ENCODE results near the gene SRCAP. TPM values are rescaled to one million over a fixed set of nuclear protein-coding genes. Genes with fewer than 3 reads are reported as not detected.

The SRCAP gene
- total RNA-seq, 2 donors from 2014 or later, result 42.8 to 79.0 TPM

- H3K4me1 ChIP-seq (replicated peaks), result no peaks in the 10 kb centered on the region
- H3K9me3 ChIP-seq, result no peaks in the 10 kb centered on the region
- peaks cover 22 to 36% of the 10 kb centered on the region in 2 donors for H3K36me3 ChIP-seq
- no peak for TF ChIP-seq POLR2AphosphoS5 (IDR thresholded peaks at IDR 0.05)
- no peak for TF ChIP-seq CTCF (IDR thresholded peaks at IDR 0.05)
- no peak for TF ChIP-seq POLR2A (IDR thresholded peaks at IDR 0.05)
- no peak overlapping the region for H3K4me3 ChIP-seq
- DNase-seq (ENCODE audit: low spot score), result no peak
- intact Hi-C loops (cut with DNase I), result no loop called here
- 90% methylated on average over 12 of the region's 14 CpGs for WGBS
- H3K27me3 ChIP-seq (replicated peaks; ENCODE audit: insufficient read depth), result no peaks in the 10 kb centered on the region
- no peak overlapping the region for H3K27ac ChIP-seq
Measured at GRCh38 chr16:30771726-30772125, 72.8 kb downstream of the SRCAP start.

- intact Hi-C loops (cut with DNase I), result no loop called here
- Histone ChIP-seq H3K9me3 (no peaks in the 10 kb centered on the region), H3K27me3 (replicated peaks; ENCODE audit: insufficient read depth) (no peaks in the 10 kb centered on the region), H3K4me1 (replicated peaks) (no peaks in the 10 kb centered on the region), H3K36me3 (peaks cover 9 to 19% of the 10 kb centered on the region in 2 donors), H3K27ac (no peak overlapping the region), H3K4me3 (no peak overlapping the region)
- TF ChIP-seq POLR2AphosphoS5 (IDR thresholded peaks at IDR 0.05) (no peak), POLR2A (IDR thresholded peaks at IDR 0.05) (no peak), CTCF (IDR thresholded peaks at IDR 0.05) (no peak)
- no peak for DNase-seq (ENCODE audit: low spot score)
- 82% methylated on average over 14 of the region's 14 CpGs for WGBS
Measured at GRCh38 chr16:30773826-30774225, 74.9 kb downstream of the SRCAP start.

- TF ChIP-seq POLR2AphosphoS5 (IDR thresholded peaks at IDR 0.05) (no peak), CTCF (IDR thresholded peaks at IDR 0.05) (no peak), POLR2A (IDR thresholded peaks at IDR 0.05) (no peak)
- H3K27ac ChIP-seq, result peak overlapping the region; percentile 70 to 76
- peak overlapping the region; percentile 49 to 64 for H3K4me3 ChIP-seq
- H3K9me3 ChIP-seq, result no peaks in the 10 kb centered on the region
- H3K36me3 ChIP-seq, result peaks cover 4 to 12% of the 10 kb centered on the region in 2 donors
- H3K27me3 ChIP-seq (replicated peaks; ENCODE audit: insufficient read depth), result no peaks in the 10 kb centered on the region
- WGBS, result 43% methylated on average over 8 of the region's 8 CpGs
- H3K4me1 ChIP-seq (replicated peaks), result no peaks in the 10 kb centered on the region
- intact Hi-C loops (cut with DNase I), result loop anchor here (5.0 kb wide), 1 partner anchor 42 kb away; no protein-coding TSS in a partner anchor
- DNase-seq (ENCODE audit: low spot score), result no peak
Measured at GRCh38 chr16:30774367-30775130, 75.6 kb downstream of the SRCAP start.

GRCh38 chr16:30775131-30775391, 76.1 kb downstream of the SRCAP start:
- TF ChIP-seq POLR2A (IDR thresholded peaks at IDR 0.05) (no peak), CTCF (IDR thresholded peaks at IDR 0.05) (no peak), POLR2AphosphoS5 (IDR thresholded peaks at IDR 0.05) (no peak)
- no peak for DNase-seq (ENCODE audit: low spot score)
- H3K4me3 ChIP-seq, result peak overlapping the region; percentile 49 to 64
- H3K36me3 ChIP-seq, result peaks cover 3 to 11% of the 10 kb centered on the region in 2 donors
- no peaks in the 10 kb centered on the region for H3K4me1 ChIP-seq (replicated peaks)
- intact Hi-C loops (cut with DNase I), result loop anchor here (5.0 kb wide), 1 partner anchor 43 kb away; no protein-coding TSS in a partner anchor
- peak overlapping the region; percentile 70 to 76 for H3K27ac ChIP-seq
- no peaks in the 10 kb centered on the region for H3K27me3 ChIP-seq (replicated peaks; ENCODE audit: insufficient read depth)
- 7% methylated on average over 15 of the region's 15 CpGs for WGBS
- H3K9me3 ChIP-seq, result no peaks in the 10 kb centered on the region
